Astrocyte of the hippocampus (primary cell): ENCODE data around the gene ATP13A2.
"Not testable (repeated sequence)": the region's sequence is repeated elsewhere in the genome, so short reads cannot be mapped to it uniquely, and the experiment has no call there.

Experiments
- DNase-seq: peaks from one replicate; pipeline ENCODE4 v3.0.0; 2011; ENCODE audit warnings: low read depth, low spot score

The ATP13A2 gene

DNA sequence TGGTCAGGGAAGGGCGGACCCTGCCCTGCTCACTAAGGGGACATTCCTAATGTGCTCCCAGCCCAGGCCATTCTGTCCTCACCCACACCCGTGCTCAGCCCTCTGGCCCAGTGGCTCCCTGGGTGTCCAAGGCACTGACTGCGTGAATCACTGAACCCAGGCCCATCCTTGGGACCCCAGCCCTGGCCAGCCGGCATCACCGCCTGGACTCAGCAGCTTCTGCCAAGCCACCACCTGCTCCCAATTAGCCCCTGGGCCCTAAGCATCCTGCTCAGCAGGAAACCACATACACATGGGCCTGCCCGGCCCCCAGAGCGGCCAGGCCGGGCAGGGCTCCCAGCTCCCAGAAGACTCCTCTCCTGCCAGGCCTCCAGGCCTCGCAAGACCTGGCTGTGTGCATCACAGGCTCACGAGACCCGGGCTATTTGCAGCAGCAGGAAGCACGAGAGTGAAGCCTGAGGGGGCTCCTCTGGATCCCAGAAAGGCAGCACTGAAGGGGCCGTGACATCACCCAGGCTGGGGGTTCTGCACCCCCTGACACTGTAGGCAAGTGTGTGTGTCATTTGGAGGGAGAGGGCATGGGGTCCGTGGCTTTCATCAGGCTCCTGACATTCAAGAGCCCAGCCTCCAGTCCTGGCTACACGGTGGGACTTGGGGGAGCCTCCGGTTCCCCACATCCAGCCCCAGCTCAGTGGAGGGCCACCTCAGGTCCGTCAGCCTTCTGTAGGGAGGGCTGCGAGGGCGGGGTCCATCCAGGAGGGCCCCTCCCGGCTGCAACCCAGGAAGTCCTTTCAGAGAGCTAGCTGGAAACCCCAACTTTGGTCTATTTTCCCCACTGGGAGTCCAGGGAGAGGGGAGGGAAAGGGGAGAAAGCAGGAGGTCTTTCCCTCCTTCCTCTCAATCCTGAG is 32.9 kb downstream of the ATP13A2 start:
- DNase-seq, result peak; percentile 93

DNA sequence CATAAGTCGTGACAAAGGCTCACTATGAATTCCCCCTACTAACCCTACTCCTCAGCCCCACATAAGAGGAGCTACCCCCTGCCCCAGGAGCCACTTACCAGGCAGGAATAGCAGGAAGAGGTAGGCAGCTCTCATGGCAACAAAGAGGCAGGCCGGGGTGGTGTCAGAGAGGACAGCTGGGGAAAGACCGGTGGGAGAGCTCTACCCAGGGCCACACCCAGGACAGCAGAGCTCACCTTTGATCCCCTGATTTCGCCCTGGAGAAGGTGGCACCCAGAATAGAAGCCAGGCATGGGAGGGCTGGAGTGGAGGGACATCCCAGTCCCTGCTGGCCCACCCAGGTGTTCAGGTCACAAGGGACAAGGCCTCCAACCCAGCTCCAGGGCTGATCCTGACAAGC is 33.6 kb downstream of the ATP13A2 start:
- no peak for DNase-seq

DNA sequence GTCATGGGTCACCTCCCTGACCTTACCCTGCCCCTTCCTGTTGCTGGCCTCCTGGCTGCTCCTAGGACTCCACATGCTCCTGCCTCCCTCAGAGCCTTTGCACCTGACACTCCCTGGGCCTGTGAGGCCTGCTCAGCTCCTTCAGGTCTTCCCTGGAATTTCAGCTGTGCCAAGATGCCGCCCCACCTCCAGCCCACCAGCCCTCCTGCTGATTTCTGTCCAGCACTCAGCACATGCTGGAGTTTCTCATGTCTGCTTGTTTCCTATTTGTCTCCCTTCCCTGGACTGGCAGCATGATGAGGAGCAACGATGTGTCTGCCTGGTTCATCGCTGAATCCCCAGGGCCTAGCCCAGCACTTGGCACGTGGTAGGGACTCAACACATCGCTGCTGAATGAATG is 34.4 kb downstream of the ATP13A2 start:
- DNase-seq, result no peak

DNA sequence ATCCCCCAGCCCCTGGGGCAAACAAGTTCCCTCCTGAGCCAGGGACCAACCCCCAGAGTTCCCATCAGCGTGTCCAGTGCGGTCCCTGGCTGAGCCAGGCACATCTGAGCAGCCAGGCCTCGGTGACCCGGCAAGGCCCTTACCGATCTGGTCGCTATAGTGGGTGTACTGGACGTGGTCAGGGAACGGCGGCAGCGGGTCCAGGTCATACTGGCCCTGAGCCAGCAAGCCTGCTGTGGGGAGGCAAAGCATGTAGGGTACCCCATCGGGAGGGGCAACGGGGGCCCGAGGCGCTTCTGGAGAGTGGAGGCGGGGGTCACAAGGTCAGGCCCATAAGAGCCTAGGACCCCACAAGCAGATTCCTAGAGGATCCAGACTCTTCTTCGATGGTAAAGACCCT is 34.8 kb downstream of the ATP13A2 start:
- DNase-seq, result no peak

DNA sequence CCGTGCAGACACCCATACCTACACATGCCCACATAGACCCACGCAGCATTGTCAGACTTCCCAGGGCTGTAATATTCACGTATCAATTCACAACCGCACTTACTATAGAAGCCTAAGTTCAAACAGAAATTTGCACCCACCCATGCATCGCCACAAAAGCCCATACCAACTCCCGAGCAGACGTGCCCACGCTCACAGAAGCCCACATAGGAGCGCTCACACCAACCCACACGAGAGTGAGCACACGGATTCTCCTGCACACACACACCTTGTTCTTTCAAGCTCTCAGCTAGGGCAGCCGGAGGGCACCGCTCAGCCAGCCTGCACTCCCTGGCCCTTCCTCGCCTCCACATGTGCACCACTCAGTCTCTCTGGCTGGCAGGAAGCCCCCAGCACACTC is 35.9 kb downstream of the ATP13A2 start:
- no peak for DNase-seq

DNA sequence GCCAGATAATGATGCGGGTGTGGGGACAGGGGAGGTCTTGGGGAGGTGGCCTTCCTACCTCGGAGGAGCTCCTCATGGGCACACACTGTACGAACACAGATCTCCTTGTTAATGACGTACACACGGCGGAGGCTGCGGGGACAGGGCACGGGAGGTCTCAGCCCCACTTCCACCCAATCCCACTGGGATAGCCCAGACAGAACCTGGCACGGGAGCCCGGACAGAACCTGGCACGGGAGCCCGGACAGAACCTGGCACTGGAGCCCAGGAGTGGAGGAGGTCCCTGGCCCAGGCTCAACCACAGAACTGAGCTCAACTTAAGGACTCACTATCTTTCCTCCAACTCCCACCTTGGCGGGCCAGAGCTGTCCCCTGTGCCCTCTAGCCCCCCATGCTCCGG is 36.5 kb downstream of the ATP13A2 start:
- DNase-seq, result no peak

DNA sequence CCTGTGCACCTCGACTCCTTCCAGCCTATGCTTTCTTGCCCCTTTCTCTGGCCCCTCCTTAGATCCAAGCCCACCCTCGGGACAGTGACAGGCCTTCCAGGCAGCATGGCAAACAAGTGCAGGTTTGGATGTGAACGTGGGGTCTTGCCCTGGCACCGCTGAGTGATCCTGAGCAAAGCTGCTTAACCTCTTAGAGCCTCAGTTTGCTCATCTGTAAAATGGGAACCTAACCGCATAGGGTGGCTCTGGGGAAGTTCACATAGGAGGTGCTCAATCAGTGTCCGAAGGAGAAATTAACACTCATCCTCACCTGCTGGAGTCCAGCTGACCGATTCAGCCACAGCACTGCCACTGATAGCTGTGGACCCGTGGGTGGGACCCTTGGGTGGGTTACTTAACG is 38.5 kb downstream of the ATP13A2 start:
- DNase-seq, result no peak

DNA sequence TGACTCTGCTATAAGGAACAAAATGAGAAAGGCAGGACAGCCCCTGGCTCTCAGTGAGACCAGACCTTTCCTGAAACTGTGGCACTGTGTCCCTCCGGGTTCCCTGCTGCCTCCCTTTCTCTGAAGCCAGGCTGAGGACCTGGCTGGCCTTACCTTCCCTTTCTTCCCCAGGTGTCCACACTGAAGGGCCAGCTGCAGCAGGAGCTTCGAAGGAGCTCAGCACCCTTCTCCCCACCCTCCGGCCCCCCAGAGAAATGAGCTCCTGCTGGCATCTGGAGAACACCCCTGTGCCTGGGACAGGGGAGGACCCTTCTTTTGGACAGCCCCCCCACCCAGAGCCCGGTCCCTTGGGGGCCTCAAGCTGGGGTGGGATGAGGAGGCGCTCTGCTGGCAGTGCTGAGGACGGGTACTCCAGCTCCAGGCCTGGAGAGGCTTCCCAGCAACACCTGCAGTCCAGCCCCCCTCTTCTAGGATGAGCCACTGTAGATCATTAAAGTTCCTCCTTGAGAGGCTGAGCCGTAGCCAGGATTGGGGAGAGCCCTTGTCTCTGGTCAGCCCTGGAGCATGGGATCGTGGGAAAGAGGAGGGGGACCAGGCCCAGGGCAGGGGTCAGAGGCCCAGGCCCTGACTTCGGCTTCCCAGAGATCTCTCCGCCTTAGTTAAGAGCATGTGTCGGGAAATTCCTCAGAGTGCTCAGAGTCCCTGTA is 39.4 kb downstream of the ATP13A2 start:
- no peak for DNase-seq

DNA sequence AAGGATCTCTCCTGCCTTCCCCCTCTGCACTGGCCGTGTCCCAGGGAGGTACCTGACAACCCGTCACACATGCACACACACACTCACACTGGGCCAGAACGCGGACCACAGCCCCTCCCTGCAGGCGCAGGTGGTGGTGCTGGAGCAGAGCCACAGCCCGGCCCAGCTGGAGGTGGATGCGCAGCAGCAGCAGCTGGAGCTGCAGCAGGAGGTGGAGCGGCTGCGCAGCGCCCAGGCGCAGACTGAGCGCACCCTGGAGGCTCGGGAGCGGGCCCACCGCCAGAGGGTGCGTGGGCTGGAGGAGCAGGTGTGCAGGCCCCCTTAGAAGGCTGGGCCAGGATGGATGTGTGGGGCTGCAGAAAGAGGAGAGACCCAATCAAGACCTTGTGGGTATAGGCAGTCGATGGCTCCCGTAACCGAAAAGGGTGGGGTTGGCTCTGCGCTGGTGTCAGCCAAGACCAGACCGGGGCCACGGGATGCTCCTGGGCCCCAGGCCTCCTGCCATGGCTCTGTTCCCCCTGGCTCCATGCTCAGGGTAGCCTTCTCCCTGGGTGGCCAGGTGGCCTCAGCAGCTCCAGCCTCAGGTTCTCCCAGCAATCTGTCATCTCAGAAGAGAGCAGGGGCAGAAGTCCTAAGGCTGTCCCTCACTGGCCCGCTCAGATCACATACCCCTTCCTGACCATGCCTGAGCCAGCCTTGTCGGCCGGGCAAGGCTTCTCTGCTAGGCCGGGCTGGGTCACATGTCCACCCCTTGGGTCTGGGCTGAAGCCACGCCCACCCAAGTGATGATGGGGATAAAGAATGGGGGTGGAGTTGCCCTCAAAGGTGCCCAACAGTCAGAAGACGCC is 40.2 kb downstream of the ATP13A2 start:
- peak; percentile 74 for DNase-seq

DNA sequence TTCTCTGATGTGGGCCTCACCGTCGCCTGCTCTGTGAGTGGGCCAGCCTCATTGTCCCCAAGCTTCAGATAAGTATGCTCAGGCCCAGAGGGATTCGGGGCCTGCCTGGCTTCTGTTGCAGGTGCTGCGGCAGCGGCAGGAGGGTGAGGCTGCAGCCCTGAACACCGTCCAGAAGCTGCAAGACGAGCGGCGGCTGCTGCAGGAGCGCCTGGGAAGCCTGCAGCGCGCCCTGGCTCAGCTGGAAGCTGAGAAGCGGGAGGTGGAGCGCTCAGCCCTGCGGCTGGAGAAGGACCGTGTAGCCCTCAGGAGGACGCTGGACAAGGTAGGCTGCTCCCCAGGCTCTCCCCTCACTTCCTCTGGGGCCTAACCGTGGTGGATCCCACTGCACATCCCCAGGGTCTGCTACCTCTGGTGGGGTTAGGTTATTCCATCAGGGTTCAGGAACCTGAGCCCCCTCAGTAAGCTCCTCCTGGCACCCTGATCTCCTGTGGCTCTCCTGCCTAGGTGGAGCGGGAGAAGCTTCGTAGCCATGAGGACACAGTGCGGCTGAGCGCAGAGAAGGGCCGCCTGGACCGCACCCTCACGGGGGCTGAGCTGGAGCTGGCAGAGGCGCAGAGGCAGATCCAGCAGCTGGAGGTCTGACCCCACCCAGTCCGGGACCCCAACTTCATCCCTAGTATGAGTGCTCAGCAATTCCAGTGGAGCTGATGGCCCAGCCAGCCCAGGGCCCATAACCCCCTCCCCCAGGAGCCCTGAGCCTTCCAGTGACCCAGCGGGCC is 41.4 kb downstream of the ATP13A2 start:
- DNase-seq, result no peak

DNA sequence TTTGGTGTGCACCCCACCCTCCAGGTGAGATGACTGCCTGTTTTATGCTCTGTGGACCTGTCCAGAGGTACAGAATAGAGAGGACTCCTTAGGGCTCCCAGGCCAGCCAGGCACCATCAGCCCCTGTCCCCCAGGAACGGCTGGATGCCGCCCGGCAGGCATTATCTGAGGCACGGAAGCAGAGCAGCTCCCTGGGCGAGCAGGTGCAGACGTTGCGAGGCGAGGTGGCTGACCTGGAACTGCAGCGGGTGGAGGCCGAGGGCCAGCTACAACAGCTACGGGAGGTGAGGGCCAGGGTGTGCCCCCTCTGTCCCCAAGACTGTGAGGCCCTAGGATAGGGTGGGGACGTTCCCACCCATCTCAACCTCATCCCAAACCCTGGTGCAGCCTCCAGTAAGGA is 42.1 kb downstream of the ATP13A2 start:
- no peak for DNase-seq

DNA sequence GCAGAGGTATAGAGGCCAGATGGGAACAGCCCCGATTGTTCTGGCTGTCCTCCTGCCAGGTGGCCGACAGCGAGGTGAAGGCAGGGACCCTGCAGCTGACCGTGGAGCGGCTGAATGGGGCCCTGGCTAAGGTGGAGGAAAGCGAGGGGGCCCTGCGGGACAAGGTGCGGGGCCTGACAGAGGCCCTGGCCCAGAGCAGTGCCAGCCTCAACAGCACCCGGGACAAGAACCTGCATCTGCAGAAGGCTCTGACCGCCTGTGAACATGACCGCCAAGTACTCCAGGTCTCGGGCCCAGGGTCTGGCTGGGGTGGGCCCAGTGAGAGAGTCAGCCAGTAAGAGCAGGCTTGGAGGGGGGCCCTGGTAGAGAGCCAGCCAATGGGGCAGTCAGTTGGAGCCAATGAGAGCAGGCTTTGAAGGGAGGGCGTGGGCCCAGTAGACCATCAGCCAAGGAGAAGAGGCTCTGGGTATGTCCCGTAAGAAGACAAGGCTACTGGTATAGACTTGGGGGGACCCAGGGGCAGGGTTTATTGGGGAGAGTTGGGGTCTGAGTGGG is 42.6 kb downstream of the ATP13A2 start:
- DNase-seq, result no peak

DNA sequence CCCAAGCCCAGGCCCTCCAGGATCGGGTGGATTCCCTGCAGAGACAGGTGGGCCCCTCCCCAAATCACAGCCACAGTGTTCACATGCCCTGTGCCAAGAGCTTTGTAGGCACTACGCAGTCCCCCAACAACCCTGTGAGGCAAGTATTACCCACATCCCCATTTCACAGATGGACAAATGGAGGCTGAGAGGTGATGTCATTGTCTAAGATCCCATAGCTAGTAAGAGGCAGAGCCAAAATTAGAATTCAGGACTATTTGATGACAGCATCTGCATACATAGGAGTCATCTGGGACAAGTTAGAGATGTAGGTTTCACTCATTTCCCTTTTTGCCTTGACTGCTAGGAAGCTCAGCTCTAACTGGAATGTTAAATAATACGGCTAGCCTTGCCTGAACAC is 43.4 kb downstream of the ATP13A2 start:
- no peak for DNase-seq

DNA sequence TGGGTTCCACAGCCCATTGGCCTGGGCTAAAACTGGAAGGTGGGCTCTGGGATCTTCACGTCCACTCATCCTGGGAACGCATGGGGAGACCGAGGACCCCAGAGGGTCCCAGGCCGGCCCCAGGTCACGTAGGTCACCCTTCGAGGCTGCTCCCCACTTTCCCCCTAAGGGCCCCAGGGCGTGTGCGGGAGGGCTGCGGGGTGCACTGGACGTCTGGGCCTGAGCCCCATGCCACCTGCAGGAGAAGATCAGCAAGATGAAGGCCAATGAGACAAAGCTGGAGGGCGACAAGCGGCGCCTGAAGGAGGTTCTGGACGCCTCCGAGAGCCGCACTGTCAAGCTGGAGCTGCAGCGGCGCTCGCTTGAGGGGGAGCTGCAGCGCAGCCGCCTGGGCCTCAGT is 43.8 kb downstream of the ATP13A2 start:
- no peak for DNase-seq

DNA sequence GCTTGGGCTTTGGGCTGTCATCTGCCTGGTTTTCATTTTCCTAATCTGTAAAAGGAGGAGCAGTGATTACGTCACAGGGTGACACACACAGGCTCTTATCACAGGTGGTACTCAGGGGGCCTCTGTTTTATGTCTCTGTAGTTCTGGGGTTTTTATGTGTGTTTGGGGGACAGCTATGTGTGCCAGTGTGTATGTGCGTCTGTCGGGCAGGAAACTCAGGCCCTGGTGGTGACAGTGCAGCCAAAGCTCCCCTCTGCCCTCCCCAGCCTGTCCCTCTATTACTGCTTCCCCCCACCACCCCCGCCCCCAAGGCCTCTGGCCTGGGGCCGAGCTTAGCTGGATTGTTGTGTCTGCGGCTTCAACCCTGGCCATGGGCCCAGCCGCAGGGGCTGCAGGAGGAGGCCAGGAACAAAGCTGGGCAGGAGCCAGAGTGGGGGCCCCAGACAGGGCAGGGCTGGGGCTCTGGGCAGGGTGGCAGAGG is 44.6 kb downstream of the ATP13A2 start:
- DNase-seq, result peak; percentile 98

DNA sequence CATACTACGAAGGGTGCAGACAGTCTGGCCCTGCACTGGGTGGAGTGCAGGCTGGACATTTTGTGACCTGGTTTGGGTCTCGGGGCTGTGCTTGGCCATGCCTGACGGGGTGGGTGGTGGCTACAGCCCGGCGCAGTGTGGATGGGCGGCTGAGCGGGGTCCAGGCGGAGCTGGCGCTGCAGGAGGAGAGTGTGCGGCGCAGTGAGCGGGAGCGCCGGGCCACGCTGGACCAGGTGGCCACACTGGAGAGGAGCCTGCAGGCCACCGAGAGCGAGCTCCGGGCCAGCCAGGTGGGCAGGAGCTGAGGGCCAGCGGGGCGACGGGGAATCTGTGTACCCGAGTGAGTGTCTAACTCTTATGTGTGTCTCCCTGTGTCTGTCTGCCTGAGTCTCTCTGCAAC is 45.4 kb downstream of the ATP13A2 start:
- DNase-seq, result no peak

DNA sequence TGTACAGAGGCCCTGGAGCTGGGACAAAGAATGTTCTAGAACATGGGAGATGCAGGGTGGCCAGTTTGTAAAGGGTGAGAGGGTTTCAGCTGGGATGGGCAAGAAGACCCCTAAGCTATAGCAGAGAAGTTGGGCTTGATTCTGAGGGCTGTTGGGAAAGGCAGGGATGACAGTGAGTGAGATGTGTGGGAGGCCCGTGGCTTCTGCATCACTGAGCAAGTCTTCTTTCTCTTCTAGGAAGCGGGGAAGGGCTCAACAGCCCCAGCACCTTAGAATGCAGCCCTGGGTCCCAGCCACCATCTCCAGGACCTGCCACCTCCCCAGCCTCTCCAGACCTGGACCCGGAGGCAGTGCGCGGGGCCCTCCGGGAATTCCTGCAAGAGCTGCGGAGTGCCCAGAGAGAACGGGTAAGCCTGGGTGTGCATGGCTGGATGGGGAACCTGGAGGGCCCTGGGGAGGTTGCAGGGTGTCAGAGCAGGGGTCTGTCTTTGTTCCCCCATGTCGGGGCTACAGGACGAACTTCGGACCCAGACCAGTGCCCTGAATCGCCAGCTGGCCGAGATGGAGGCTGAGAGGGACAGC is 46.2 kb downstream of the ATP13A2 start:
- no peak for DNase-seq

DNA sequence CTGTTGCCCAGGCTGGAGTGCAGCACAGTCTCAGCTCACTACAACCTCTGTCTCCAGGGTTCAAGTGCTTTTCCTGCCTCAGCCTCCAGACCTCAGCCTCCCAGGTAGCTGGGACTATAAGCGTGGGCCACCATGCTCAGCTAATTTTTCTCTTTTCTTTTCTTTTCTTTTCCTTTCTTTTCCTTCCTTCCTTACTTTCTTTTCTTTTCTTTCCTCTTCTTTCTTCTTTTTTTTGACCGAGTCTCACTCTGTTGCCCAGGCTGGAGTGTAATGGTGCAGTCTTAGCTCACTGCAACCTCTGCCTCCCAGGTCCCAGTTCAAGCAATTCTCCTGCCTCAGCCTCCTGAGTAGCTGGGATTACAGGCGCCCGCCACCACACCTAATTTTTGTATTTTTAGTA is 47.6 kb downstream of the ATP13A2 start:
- not testable (repeated sequence) for DNase-seq

DNA sequence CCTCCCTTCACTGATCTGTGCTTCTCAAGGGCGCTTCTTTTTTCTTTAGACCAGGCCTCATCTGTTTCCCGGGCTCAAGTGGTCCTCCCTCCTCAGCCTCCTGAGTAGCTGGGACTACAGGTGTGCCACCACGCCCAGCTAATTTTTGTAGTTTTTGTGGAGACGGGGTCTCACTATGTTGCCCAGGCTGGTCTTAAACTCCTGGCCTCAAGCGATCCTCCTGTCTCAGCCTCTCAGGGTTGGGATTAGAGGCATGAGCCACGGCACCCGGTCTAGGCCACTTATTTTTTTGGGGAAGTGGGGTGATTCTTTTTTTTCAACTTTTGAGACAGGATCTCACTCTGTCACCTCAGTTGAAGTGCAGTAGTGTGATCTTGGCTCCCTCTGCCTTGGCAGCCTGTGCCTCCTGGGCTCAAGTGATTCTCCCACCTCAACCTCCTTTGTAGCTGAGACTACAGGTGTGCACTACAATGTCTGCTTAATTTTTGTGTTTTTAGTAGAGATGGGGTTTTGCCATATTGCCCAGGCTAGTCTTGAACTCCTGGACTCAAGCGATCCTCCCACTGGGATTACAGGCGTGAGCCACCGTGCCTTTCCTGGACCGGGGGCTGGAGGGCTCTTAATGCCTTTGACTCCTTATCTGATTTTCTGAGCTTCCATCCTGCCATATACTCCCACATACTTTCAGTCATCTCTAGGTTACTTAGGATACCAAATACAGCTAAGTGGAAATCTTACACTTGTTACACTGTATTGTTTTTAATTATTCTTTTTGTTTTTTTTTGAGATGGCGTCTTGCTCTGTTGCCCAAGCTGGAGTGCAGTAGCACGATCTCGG is 50.2 kb downstream of the ATP13A2 start:
- no peak for DNase-seq
